Right hindlimb (tissue), 1 donor: Measurements from ENCODE around the gene RNF32.
"Not testable (repeated sequence)": the region's sequence is repeated elsewhere in the genome, so short reads cannot be mapped to it uniquely, and the experiment has no call there.

Source experiments
- DNase-seq: peaks from one replicate; pipeline ENCODE4 v3.0.0-alpha.2; 2018

RNF32 gene

GRCh38 chr7:156614434-156615264, 25.9 kb upstream of the RNF32 start:
- DNase-seq: no peak

- DNase-seq: no peak
Observed at GRCh38 chr7:156616269-156617202, 24.0 kb upstream of the RNF32 start.

GRCh38 chr7:156617215-156617614, 23.4 kb upstream of the RNF32 start:
- no peak for DNase-seq

GRCh38 chr7:156618078-156618779, 22.3 kb upstream of the RNF32 start:
- DNase-seq: no peak

- no peak for DNase-seq
Observed at GRCh38 chr7:156618780-156619367, 21.7 kb upstream of the RNF32 start.

GRCh38 chr7:156619488-156620290, 20.9 kb upstream of the RNF32 start:
- DNase-seq: not testable (repeated sequence)

- DNase-seq: no peak
Observed at GRCh38 chr7:156620291-156620675, 20.3 kb upstream of the RNF32 start.

- DNase-seq: no peak
Observed at GRCh38 chr7:156621652-156622051, 18.9 kb upstream of the RNF32 start.

- no peak for DNase-seq
Observed at GRCh38 chr7:156625580-156625979, 15.0 kb upstream of the RNF32 start.

- no peak for DNase-seq
Observed at GRCh38 chr7:156626220-156626895, 14.2 kb upstream of the RNF32 start.

GRCh38 chr7:156628562-156628961, 12.0 kb upstream of the RNF32 start:
- no peak for DNase-seq

- DNase-seq: no peak
Observed at GRCh38 chr7:156629873-156630272, 10.7 kb upstream of the RNF32 start.

GRCh38 chr7:156634117-156634516, 6.5 kb upstream of the RNF32 start:
- no peak for DNase-seq

- no peak for DNase-seq
Observed at GRCh38 chr7:156635529-156636385, 4.8 kb upstream of the RNF32 start.

- DNase-seq: not testable (repeated sequence)
Observed at GRCh38 chr7:156637093-156637492, 3.5 kb upstream of the RNF32 start.

- no peak for DNase-seq
Observed at GRCh38 chr7:156638443-156639077, 2.0 kb upstream of the RNF32 start.

GRCh38 chr7:156639426-156640256, 933 bp upstream of the RNF32 start:
- no peak for DNase-seq

GRCh38 chr7:156640949-156641485, 443 bp downstream of the RNF32 start:
- no peak for DNase-seq
